Activated CD4-positive, CD25-positive, alpha-beta regulatory T cell treated with anti-CD3 and anti-CD28 coated beads, Interleukin-2, amount 50 U/mL, for 24 hours (primary cell): ENCODE data around the gene C20orf96.
"Not testable (repeated sequence)": the region's sequence is repeated elsewhere in the genome, so short reads cannot be mapped to it uniquely, and the experiment has no call there.

Experiments
- ATAC-seq, 2 donors: fragments of 150-1000 bp; cut with Tn5 transposase; one replicate each; pipeline ENCODE4 v1.10.0; 2021; ENCODE audit warnings: mild to moderate bottlenecking in 1 of 2, moderate library complexity in 1 of 2

C20orf96 gene

DNA sequence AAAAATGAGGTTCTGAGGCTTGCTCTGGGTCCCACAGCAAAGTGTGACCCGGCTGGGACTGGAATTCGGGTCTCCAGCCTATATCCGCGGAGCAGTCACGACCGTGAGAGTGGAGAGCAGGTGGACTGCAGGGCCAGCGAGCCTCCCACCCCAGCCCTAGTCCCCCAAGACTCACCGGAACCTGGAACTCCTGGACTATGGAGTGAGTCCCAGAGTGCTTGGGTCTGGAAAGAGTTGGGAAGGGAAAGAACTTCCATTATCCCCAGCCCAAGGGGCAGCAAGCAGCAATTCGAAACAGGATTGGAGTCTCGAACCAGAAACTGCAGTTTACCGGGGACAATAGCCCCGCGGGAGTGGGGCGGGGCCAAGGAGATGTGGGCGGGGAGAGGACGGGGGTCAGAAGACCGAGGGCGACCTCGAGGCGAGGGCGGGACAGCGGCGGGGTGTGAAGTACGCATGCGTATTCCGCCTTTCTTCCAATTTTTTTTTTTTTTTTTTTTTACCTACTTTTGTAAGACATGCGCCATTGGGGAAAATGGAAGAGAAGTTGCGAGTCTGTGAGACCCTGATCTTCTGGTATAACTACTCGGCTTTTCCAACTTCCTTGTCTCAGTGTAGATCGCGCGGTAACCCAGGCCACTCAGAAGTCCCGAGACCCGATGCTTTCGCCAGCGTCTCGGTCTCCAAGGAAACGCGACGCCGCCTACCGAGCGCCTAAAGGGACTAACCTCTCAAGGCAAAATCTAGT, at the start of gene C20orf96:
TSS of gene C20orf96 (minus strand) at position 667 of the 748 bp plus-strand sequence. CDS start at position 527, 140 bp downstream.
- peak; percentile 90 to 91 for ATAC-seq

DNA sequence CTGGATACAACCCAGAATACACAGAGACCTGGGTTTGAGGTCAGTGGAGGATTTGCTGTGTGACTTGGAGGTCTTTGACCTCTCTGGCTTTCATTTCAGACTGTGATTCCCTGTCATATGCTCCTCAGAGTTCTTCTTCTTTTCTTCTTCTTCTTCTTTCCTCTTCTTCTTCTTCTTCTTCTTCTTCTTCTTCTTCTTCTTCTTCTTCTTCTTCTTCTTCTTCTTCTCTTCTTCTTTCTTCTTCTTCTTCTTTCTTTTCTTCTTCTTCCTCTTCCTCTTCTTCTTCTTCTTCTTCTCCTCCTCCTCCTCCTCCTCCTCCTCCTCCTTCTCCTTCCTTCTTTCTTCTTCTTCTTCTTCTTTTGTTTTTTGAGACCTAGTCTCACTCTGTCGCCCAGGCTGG, 45.5 kb upstream of the C20orf96 start:
- ATAC-seq: not testable (repeated sequence)

DNA sequence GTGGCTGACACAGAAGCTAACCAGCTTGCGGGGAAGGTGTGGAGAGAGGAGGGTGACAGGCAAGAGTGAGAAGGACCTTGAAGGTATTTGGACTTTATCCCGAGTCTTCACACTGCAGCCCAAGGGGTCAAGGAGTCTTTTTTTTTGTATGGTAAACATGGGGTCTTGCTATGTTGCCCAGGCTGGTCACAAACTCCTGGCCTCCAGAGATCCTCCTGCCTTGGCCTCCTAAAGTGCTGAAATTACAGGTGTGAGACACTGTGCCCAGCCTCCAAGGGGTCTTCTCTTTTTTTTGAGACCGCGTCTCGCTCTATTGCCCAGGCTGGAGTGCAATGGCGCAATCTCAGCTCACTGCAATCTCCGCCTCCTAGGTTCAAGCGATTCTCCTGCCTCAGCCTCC, 44.0 kb upstream of the C20orf96 start:
- no peak for ATAC-seq

DNA sequence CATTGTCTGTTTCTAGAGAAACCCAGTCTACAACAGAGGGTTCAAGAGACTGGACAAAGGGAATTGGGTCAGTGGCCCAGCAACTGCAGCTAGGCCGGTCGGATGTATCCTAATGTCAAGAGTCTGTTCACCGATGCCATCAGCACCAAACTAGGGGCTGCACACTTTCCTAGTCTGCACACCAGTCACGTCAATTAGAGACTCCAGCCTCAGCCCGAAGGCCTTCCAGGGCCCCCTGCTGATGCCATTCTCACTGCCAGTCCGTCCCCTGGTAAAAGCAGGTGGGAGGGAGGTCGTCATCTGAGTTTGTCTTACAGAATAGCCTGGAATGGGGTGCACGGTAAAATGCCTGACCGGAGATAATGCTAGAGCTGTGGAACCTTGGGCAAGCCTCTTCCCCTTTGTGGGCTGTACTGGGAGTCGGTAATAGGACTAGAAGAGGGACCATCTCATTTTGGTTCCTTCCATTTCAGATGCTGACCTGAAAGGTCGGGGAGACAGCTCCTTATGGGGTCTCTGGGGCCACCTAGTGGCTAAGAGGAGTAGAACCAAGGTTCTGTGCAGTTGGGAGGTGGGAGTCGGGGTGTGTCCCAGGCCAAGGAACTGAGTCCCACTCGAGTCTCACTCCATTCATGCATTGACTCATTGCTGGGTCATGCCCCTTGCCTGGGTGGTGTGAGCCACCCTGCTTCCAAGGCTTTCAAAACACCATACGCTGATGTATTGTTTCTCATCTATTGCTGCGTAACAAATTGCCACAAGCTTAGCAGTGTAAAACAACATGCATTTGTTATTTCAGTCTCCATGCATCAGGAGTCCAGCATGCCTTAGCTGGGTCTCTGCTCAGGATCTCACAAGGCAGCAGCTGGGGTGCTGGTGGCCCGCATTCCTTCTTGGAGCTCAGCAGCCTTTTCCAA, 39.9 kb upstream of the C20orf96 start:
- peak; percentile 66 to 72 for ATAC-seq

DNA sequence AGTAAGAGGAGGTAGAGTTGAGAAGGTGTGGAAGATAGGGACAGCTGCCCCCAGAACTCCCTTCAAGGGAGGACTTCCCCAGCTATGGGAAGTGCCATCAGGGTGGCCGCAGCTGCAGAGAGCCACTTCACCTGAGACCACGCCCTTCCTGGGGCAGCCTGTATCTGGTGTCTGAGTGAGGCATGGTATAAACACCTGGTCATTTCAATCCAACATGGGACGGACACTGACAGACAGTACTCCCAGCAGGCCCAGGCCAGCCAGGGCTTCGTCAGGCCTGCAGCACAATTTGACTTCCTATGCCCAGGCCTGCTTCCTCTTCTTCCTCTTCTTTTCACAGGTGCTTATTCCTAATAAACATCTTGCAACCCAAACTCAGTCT, 39.3 kb upstream of the C20orf96 start:
- ATAC-seq: no peak

DNA sequence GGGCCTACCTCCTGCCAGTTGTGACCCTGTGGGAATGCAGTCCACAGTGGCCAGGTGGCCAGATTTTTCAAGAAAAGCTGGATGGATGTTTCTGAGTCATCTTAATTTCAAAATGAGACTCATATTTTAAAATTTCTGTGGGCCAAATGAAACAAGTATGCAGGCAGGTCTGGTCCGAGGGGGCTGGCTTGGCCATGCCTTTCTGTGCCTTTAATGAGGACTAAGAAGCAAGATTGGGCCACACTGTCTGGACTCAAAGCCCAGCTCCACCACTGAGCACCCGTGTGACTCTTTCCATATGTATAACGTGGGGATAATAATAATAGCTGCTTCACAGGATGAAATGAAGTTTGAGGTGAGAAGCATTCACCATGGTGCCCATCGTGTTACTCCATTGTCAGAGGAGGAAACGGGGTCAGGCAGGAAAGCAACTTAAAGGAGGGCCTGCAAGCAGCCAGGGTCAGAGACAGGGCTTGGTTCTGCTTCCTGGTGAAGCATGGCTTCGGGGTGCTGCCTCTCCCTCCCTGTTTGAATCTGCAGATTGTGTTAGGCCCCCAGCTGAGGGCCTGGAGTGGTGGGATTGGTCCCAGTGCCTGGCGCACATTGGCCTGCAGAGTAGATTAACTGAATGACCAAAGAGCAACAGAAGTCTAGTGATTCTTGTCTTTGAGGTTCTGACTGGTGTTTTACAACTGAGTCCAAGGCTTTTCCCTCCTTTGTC, 38.6 kb upstream of the C20orf96 start:
- ATAC-seq: no peak

DNA sequence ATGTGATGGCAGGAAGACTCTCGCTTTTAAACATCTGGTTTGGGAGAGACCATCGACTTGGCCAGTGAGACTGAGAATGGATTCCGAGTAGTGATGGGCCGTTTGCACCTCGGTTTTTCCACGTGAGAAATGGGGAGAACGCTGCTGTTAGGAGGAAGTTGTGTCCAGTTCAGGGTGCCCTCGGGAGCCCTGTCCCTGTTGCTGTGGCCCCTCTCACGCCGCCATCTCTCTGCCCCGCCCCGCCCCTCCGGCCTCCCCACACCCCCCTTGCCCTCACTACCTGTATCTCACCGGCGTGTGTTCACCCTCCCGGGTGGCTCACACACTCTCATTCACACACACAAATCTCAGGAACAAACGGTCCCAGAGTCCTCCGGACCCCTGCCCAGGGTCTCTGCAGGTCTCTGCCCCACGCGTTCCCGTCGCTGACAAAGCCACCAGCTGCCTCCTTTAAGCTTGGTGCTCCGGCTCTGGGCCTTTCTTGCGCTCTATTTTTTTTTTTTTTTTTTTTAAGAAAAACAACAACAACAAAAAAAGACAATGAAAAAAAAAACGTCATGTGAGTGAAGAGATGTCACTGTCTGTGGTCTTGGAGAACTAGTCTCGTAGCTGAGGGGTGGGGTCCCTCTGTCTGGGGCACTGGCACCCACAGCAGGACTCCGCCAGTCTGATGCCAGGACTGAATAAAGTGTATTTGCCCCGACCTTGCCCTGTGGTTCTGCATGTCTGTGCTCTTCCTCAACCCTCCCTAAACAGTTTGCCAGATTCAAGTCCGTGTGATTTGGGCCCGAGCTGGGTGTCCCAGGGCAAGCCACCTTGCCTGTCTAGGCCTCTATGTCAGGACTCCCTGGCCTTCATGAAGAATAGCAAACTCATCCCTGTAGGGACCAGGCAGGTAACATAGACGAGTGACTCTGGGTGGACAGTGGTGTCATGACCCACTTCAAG, 37.8 kb upstream of the C20orf96 start:
- ATAC-seq: no peak

DNA sequence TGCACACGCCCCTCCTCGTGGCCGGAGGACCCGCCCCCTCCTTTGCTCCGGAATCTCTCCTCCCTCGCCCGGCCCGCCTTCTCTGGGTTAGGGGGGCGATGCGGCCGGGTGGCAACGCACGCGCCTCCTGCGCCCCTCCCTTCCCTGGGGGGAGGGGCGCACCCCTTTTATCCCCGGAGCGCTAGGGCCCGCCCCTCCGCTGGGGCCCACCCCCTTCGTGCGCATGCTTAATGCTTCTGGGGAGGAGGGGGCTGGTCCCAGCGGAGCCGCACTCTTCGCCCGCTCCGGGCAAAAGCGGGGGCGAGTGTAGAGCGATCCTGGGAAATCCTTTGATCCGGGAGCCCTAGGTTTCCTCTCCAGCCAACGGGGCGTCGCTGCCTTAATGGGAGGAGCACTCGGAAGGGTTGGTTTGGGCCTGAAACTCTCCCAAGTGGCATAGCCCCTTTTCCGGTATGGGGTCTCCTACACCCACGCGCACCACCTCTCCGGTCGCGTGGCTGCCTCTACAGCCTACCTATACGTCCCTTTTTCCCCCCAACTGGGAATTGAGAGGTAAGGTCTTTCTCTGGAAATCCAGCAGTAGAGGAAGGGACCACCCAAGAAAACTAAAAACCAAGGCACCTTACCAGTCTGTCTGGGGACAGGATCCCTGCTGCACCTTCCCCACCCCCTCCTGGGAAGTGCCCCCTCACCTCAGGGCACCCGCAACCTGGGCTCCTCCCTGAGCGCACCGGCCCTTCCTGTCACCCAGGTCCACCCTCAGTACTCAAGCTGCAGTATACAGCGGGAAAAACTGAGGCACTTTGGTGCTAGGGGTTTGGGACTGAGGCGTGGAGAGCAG, 36.9 kb upstream of the C20orf96 start:
- no peak for ATAC-seq

DNA sequence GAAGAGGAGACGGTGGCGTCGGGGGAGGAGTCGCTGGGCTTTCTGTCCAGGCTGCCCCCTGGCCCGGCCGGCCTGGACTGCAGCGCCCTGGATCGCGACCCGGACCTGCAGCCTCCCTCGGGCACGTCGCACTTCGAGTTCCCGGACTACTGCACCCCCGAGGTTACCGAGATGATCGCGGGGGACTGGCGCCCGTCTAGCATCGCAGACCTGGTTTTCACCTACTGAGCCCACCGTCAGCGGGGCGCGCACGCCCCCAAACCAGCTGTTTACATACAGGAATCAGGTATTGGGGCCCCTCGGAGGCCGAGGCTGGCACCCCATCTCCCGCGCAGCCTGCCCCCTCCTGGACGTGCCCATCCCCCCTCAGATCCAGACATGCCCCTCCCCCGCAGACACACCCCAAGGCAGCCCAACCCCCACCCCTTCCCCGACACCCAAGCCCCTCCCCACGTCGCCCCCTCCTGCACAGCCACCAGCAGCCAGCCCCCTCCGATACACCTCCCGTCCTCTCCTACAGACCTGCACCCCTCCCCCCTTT, 36.2 kb upstream of the C20orf96 start:
- ATAC-seq: no peak

DNA sequence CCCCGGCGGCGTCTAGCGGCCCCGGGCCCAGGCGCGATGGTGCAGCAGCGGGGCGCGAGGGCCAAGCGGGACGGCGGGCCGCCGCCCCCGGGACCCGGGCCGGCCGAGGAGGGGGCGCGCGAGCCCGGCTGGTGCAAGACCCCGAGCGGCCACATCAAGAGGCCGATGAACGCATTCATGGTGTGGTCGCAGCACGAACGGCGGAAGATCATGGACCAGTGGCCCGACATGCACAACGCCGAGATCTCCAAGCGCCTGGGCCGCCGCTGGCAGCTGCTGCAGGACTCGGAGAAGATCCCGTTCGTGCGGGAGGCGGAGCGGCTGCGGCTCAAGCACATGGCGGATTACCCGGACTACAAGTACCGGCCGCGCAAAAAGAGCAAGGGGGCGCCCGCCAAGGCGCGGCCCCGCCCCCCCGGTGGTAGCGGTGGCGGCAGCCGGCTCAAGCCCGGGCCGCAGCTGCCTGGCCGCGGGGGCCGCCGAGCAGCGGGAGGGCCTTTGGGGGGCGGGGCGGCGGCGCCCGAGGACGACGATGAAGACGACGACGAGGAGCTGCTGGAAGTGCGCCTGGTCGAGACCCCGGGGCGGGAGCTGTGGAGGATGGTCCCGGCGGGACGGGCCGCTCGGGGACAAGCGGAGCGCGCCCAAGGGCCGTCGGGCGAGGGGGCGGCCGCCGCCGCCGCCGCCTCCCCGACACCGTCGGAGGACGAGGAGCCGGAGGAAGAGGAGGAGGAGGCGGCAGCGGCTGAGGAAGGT, 35.5 kb upstream of the C20orf96 start:
- no peak for ATAC-seq

- ATAC-seq: peak; percentile 80 to 84
These were observed 34.7 kb upstream of the C20orf96 start, which contains the start of gene SOX12 for GRCh38 chr20:325045-325888. Gene SOX12, plus strand, starts transcription at chr20:325552. Its CDS starts 373 bp downstream, at chr20:325925.

- peak; percentile 74 to 76 for ATAC-seq
These were observed 33.9 kb upstream of the C20orf96 start for GRCh38 chr20:324177-325044.

GRCh38 chr20:316316-317068, 25.9 kb upstream of the C20orf96 start:
- ATAC-seq: no peak

DNA sequence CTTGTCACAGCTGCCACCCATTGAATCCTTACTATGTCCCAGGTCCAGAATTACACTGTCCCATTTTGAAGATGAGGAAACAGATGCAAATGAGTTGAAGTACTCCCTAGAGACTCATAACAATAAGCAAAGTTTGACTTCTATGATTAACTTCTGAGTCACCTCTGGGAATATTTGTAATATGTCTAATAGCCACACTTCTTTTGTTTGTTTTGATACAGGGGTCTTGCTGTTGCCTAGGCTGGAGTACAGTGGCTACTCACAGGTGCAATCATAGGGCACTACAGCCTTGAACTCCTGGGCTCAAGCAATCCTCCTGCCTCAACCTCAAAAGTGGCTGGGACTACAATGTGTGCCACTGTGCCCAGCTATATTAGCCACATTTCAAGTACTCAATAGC, 23.4 kb upstream of the C20orf96 start:
- no peak for ATAC-seq

- no peak for ATAC-seq
These were observed 22.9 kb upstream of the C20orf96 start for GRCh38 chr20:313402-313801.

DNA sequence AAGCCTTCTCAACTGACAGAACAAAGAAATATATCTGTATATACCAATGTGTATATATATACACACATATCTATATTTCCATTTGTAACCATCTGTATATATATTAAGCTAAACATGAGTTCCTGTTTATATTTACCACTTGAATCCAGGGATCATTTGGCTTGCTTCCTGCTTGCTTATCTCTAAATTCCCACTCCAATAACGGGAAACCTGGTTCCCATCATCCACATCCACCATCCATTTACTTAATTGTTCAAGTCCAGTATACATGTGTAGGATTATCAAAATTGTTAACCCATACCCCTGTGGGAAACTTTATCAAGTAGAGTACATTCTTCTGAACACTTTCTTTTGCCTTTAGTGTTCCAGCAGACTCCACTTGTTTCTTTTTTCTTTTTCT, 22.3 kb upstream of the C20orf96 start:
- ATAC-seq: no peak

DNA sequence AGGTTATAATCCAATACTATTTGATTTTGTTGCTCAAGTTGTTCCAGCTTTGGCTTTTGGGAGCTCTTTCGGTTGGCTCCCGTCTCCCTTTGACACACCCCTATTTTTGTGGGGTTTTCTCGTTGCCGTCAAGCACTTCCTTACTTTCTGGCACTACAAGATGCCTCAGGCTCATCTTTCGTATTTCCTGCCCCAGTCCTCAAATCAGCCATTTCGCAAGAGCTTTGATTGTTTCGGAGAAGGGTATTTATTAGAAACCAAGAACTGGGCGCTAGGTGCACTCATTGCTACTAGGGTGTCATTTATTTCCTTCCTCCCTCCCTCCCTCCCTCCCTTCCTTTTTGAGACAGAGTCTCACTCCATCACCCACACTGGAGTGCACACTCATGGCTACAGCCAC, 21.5 kb upstream of the C20orf96 start:
- ATAC-seq: no peak
